Renal pelvis (tissue), 12 donors: ENCODE results near the gene ARL5A. TPM values are rescaled to one million over a fixed set of nuclear protein-coding genes. Genes with fewer than 3 reads are reported as not detected.
"Not testable (repeated sequence)": the region's sequence is repeated elsewhere in the genome, so short reads cannot be mapped to it uniquely, and the experiment has no call there.

Experiments used
- DNase-seq: peaks from one replicate; pipeline ENCODE4 v3.0.0-alpha.2; 2013
- long read RNA-seq, 16 experiments: transcript quantifications; one replicate each; lab custom pipeline, GENCODE V29; 2026
- polyA plus RNA-seq, 3 donors: library from polyadenylated mRNA; unstranded; fragments of 120-200 nt; gene quantifications; one replicate each; pipeline ENCODE4 v1.2.1, GENCODE V29; 2013; ENCODE audit not compliant: insufficient read length in 3 of 3

ARL5A gene, protein sequence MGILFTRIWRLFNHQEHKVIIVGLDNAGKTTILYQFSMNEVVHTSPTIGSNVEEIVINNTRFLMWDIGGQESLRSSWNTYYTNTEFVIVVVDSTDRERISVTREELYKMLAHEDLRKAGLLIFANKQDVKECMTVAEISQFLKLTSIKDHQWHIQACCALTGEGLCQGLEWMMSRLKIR
- polyA plus RNA-seq = 10 to 100 TPM; 35.2 to 38.4 (median 37.3) TPM
- long read RNA-seq, donor 1, full-length matches to known transcripts = 33 of 33 reads
- long read RNA-seq, donor 1, partial matches to known transcripts = 0 of 33 reads
- long read RNA-seq, donor 1, other reads (novel, unspliced or antisense) = 0 of 33 reads
- long read RNA-seq, donor 2, full-length matches to known transcripts = 22 of 22 reads
- long read RNA-seq, donor 2, partial matches to known transcripts = 0 of 22 reads
- long read RNA-seq, donor 2, other reads (novel, unspliced or antisense) = 0 of 22 reads
- long read RNA-seq, donor 3, full-length matches to known transcripts = 28 of 28 reads
- long read RNA-seq, donor 3, partial matches to known transcripts = 0 of 28 reads
- long read RNA-seq, donor 3, other reads (novel, unspliced or antisense) = 0 of 28 reads
- long read RNA-seq, donor 4, full-length matches to known transcripts = 40 of 49 reads
- long read RNA-seq, donor 4, partial matches to known transcripts = 9 of 49 reads
- long read RNA-seq, donor 4, other reads (novel, unspliced or antisense) = 0 of 49 reads
- long read RNA-seq, donor 5, full-length matches to known transcripts = 17 of 17 reads
- long read RNA-seq, donor 5, partial matches to known transcripts = 0 of 17 reads
- long read RNA-seq, donor 5, other reads (novel, unspliced or antisense) = 0 of 17 reads
- long read RNA-seq, donor 6, full-length matches to known transcripts = 23 of 53 reads
- long read RNA-seq, donor 6, partial matches to known transcripts = 30 of 53 reads
- long read RNA-seq, donor 6, other reads (novel, unspliced or antisense) = 0 of 53 reads
- long read RNA-seq, donor 7, full-length matches to known transcripts = 34 of 34 reads
- long read RNA-seq, donor 7, partial matches to known transcripts = 0 of 34 reads
- long read RNA-seq, donor 7, other reads (novel, unspliced or antisense) = 0 of 34 reads
- long read RNA-seq, donor 8, full-length matches to known transcripts = 22 of 22 reads
- long read RNA-seq, donor 8, partial matches to known transcripts = 0 of 22 reads
- long read RNA-seq, donor 8, other reads (novel, unspliced or antisense) = 0 of 22 reads
- long read RNA-seq, donor 9, full-length matches to known transcripts = 30 of 30 reads
- long read RNA-seq, donor 9, partial matches to known transcripts = 0 of 30 reads
- long read RNA-seq, donor 9, other reads (novel, unspliced or antisense) = 0 of 30 reads
- long read RNA-seq, donor 10, full-length matches to known transcripts = 21 of 21 reads
- long read RNA-seq, donor 10, partial matches to known transcripts = 0 of 21 reads
- long read RNA-seq, donor 10, other reads (novel, unspliced or antisense) = 0 of 21 reads
- long read RNA-seq, donor 11, full-length matches to known transcripts = 29 of 29 reads
- long read RNA-seq, donor 11, partial matches to known transcripts = 0 of 29 reads
- long read RNA-seq, donor 11, other reads (novel, unspliced or antisense) = 0 of 29 reads
- long read RNA-seq, donor 12, full-length matches to known transcripts = 54 of 54 reads
- long read RNA-seq, donor 12, partial matches to known transcripts = 0 of 54 reads
- long read RNA-seq, donor 12, other reads (novel, unspliced or antisense) = 0 of 54 reads
- long read RNA-seq, donor 13, full-length matches to known transcripts = 12 of 12 reads
- long read RNA-seq, donor 13, partial matches to known transcripts = 0 of 12 reads
- long read RNA-seq, donor 13, other reads (novel, unspliced or antisense) = 0 of 12 reads
- long read RNA-seq, donor 14 = 0 reads
- long read RNA-seq, donor 15, full-length matches to known transcripts = 36 of 41 reads
- long read RNA-seq, donor 15, partial matches to known transcripts = 5 of 41 reads
- long read RNA-seq, donor 15, other reads (novel, unspliced or antisense) = 0 of 41 reads
- long read RNA-seq, donor 16, full-length matches to known transcripts = 31 of 50 reads
- long read RNA-seq, donor 16, partial matches to known transcripts = 19 of 50 reads
- long read RNA-seq, donor 16, other reads (novel, unspliced or antisense) = 0 of 50 reads

DNA sequence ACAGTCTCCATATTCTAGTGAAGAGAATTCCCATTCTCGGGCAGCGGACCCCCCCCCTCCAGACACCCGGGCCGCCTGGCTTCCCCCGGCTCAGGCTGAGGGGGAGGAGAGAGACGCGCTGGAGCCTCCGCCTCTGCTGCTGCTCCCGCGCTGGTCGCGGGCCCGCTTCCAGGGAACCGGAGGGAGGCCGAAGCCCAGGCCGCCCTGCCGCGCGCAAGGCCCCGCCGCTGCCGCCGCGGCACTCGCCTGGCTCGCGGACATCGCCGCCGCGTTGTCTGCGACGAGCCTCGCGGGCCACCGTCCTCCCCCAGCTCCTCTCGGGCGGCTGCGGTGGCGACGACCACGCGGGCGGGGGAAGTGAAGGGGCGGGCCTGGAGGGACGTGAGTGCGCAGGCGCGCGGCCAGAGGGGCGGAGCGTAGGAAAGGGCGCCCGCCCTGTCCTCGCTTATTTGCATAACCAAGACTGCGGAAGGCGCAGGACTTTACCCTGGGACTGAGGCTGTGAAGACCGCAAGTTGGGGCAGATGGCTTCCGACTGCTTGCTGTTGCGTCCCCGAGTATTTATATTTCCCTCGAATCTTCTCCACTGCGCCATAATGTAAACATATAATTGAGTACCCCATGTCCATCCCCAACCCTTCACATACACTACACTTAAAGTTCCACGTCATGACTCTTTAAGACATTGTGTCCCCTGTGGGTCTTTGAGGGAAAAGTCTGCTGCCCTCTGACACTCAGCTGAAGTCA, at the start of gene ARL5A:
Gene ARL5A, minus strand, starts transcription at position 279 of the 747 bp plus-strand sequence. Its CDS starts 245 bp downstream, at position 34.
- peak; percentile 95 for DNase-seq

DNA sequence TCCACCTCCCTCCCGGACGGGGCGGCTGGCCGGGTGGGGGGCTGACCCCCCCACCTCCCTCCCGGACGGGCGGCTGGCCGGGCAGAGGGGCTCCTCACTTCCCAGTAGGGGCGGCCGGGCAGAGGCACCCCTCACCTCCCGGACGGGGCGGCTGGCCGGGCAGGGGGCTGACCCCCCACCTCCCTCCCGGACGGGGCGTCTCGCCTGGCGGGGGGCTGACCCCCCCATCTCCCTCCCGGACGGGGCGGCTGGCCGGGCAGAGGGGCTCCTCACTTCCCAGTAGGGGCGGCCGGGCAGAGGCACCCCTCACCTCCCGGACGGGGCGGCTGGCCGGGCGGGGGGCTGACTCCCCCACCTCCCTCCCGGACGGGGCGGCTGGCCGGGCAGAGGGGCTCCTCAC, 47.4 kb upstream of the ARL5A start:
- not testable (repeated sequence) for DNase-seq

DNA sequence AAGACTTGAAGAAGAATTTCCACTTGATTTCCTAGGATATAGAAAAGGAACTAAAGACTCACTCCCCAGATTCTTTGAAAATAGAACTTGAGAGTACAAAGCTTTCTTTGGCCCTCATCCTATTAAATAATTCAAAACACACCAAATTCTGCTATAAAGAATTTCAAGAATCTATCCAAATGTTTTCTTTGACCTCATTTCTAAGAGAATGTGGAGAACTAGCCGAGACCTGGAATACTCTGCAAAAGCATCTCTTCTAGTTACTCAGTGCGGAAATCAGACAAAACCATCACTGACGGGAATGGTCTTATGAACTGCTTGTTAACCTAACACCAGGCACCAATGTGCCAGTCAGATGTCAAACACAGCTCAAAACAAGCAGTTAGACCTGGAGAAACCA, 44.2 kb upstream of the ARL5A start:
- DNase-seq = no peak

DNA sequence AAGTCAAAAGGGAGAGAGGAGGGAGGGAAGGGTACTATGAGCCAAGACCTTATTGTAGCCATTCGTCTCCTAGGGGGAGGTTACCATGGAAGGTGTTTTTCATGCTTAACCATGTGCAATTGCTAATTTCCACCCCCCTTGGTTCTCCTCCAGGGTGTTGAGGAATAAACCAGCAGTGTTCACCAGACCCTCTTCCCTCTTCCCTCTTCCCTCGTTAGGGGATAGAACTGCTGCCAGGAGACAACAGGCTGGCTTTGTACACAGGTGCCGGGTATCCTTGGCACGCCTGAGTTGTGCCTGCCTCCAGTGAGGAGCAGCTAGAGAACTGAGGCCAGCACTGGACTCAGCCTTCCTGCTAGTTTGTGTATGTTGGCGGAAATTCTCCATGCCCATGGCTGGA, 41.1 kb upstream of the ARL5A start:
- no peak for DNase-seq

DNA sequence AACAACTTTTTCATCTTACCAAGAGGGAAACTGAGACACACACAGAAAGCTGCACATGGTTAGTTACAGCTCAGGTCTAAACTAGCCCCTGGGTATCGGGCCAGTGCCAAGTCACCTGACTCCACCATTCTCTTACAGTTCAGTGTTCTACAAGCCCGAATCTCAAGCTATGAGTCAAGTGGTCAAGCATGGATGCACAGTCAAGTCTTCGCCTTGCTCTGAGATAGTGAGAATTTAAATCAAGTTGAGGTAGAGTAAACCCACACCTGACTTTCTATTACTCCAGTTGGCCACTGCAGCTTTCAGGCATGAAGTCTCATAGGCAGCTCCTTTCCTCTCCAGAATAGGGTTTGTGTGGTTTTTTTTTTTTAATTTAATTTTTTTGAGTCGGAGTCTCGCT, 34.5 kb upstream of the ARL5A start:
- DNase-seq = no peak

DNA sequence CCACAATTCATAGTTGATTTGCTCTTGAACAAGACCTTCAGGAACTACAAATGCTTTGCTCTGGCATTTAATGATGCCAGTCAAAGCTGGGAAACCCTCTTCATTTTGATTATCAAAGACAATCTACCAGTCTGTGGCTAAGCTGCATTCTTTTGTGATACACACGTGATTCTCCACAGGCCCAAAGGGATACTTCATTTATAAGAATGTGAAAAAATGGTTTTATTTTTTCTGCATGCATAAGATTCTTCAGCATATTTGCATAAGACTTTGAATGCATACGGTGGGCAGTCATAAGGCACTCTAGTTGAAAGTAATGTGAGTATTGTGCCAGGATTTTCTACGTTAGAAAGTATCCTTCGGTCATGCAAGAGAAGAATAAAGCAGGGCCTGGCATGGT, 33.0 kb upstream of the ARL5A start:
- no peak for DNase-seq

DNA sequence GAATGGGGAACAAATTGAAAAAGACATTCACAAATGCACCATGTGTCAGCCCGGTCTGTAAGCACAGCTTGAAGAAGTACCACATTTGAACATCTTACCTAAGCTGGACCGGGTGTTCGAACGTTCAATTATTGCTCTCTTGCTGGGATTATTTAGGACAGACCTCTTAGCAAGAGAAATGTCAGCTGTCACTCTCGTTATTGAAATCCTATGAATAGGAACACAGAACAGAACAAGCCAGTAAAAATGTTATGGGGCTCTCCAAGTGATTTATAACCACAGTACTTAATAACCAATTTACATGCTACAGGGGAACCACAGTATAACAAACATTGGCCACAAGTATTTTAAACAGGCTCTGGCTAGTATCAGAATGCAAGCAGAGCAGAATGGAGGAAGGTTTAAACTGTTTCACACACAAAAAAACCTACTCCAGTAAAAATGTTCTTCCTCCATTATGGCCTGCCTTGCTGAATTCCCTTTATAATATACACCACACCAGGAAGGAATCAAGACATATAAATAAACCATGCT, 32.5 kb upstream of the ARL5A start:
- no peak for DNase-seq

DNA sequence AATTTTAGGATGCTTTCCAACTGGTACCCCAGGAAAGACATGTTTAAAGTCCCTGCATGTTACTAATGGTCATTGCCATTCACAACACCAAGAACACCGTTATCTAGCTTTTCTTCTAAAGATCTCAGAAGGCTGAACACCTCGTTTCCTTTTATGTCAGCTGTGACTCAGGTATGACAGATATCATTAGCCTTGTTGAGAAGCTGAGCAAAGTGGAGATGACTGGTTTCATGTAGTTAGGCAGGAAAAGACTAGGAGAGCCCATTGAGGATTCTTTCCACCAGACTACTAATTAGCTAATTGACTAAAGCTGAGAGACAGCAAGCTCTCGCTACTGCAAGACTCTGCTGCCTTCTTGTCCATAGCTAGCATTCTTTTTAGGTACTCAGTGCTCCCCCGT, 32.0 kb upstream of the ARL5A start:
- no peak for DNase-seq

DNA sequence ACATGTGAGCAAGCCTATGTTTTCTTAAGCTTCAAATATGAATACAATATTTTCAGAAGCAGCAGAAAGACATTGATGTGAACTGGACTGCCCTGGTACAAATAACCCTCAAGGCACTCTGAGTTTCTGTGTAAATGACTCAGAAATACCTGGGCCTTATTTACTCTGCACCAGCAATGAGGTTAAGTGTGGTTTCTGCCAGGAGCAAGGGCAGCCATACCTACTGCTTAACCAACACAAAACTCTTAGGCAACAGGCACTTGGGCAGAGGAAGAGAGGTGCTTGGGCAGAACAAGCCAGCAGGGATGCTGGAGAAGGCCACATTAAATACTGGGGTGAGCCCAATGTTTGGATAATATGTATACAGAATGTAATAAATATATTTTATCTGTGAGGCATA, 29.4 kb upstream of the ARL5A start:
- no peak for DNase-seq

DNA sequence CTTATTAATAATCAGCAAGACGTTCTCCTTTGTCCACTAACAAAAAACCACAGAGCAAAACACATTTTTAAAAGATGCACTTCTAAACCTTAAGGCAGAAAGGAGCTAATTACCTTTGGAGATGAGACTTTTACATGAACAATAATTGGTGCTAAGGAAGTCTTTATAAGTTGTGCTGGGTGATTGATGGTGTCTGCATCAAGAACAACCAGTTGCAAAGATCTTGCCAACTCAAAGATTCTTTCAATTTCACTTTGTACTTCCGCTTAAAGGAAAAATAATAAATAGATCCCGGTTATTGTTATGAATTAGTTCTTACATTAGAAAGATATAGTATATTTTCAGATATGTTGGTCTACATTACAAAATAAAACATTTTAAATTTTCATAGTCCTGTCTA, 26.9 kb upstream of the ARL5A start:
- DNase-seq = no peak

DNA sequence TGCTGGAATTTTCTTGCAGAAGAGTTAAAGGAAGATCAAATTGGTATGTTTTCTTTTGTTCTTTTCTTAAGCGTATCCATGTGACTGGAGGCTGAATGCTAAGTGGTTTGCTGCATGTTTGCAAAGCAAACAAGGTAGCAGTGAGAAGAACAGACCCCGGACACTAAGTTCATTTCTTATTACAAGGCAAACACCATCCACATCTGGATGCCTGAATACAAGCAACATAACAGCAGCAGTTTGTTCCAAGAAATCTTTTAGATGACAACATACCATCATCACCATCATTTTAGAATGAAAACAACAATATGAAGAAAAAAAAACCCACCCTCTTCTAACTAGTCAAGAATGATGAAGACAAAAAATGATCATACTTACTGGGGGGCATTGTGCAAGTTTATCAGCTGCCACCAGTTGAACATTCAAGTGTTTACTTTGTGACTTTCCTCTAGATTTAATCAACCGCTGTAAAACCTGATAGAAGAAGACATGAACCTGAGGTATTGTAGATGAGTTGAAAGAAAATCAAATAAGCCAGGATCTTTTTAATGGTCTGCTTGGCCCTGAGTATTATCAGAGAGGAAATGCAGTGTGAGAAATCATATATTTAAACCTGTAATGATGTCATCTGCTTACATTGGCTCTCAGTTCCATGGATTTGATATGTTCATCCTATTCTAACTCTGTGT, 25.0 kb upstream of the ARL5A start:
- no peak for DNase-seq

DNA sequence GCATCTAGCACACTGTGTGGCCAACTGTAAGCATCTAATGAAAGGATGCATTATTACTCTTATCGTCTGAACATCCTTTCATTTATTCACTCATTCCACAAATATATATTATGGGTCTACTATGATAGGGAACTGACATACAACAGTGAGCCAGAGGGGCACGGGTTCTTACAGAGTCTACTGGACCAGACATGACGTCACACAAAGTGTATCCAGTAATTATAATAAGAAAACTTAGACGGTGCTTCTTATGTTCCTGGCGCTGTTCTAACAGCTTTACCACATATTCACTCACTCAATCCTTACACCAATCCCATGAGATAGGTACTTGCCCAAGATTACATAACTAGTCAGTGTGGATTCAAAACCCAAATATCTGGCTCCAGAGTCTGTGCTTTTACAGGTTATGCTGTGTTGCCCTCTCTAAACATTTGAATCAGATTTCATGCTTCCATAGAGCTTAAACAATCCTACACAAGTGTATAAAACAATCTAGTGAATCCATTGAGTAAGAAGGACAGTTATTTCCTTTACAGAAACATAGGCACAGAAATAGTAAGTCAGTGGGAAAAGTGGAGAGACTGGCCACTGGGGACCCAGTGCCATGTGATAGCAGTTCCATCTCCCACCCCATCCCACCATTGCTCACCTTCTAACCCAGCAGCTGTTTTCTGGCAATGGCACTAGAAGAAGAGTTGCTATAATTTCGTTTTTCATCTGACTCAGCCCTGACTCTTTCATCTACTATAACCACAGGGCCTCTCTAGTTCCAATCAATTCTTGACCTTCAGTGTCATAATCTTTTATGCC, 24.2 kb upstream of the ARL5A start:
- no peak for DNase-seq

DNA sequence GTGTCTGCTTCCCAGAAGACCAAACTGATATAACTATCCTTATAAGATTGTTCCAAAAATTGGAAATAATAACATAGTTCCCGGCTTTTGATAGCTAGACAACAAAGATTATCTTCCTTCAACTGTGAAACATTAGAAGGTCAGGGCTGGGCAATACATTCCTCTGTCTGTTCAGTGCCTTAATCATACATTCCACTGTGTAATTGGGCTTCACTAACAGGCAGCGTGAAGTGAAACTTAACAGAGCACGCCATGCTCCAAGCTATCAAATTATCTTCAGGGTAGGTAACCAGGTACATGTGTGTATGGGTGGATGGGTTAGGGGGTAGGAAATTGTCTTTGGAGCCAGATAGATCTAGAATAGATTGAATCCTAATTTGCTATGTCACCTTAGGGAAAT, 23.5 kb upstream of the ARL5A start:
- DNase-seq = peak; percentile 63

DNA sequence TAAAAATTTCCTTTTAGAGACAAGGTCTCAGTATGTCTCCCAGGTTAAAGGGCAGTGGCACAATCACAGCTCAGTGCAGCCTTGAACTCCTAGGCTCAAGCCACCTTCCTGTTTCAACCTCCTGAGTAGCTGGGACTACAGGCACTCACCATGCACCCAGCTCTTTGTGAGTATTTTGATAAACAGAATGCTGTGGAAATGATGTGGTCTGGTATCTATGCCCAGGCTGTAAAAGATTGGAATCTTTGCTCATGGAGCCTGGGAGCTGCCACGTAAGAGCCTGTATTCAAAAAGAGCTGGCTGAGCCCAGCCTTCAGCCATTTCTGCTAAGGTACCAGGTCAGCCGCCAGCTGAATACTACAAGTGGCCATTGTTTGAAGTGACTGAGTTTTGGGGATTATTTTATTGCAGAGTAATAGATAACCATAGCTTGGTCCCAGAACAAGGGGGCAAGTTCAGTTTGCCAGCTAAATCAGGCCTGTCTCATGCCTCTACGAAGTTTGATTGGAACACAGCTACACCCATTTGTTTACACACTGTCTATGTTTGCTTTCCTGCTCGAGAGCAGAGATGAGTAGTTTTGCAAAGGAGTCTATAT, 21.3 kb upstream of the ARL5A start:
- no peak for DNase-seq

DNA sequence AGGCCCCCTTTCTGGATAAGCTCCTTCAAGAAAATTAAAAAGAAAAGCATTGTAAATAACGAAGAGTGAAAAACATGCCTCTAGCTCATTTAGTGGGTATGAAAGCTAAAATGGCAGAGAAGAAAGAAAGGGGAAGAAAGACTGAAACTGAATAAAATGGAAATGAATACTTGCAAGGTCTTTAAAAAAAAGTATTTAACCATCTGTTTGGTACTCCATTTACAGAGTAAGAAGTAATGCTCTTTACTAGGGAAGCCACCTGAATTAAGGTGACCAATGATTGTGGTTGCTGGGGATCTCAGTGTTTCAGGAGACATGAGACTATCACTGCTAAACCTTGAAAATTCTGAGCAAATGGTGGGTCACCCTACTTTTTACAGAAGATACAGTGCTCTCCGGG, 17.7 kb upstream of the ARL5A start:
- DNase-seq = no peak

DNA sequence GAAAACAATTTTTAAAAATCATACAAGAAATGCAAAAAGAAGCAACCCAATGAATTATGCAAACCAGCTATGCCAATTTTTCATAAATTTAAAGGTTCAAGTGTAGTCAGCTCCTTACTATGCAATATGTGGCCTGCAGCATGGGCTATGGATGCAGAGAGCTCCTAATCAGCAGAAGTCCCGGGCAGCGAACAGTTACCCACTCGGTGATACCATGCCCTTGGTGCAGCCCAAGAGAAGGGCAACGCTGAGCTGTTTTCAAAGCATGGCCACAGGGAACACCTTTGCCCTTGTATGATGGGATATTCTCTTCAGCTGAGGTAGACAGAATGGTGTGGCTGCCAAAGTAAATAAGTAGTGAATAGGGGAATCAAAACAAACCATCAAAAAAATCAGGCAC, 17.3 kb upstream of the ARL5A start:
- no peak for DNase-seq
